GM12878 (cell line): ENCODE results near the gene EXOC7. TPM values are rescaled to one million over a fixed set of nuclear protein-coding genes. Genes with fewer than 3 reads are reported as not detected.

Experiments
- ATAC-seq: fragments of 200-7000 bp; cut with Tn5 transposase; 3 replicates; pipeline ENCODE4 v1.9.1; 2020; ENCODE audit warnings: mild to moderate bottlenecking, moderate library complexity
- BruUV-seq: library from RNA; stranded (reverse); fragments of 400-500 nt; replicated peaks from 2 replicates; lab custom pipeline; 2021; lab: Mats Ljungman, UMichigan
- CTCF ChIA-PET: fragments of 300-600 bp; sonication (Branson Sonifier 250); formaldehyde crosslinking; extraction: SDS; loops from one replicate; lab custom pipeline; 2021; ENCODE audit warnings: inconsistent platforms; lab: Yijun Ruan, JAX
- POLR2A ChIA-PET: fragments of 350-600 bp; formaldehyde crosslinking; extraction: SDS; loops from one replicate; lab custom pipeline; 2021; ENCODE audit warnings: inconsistent platforms; lab: Charles Lee
- RAD21 ChIA-PET: fragments of 300-600 bp; sonication (Branson Sonifier 250); formaldehyde crosslinking; loops from one replicate; lab custom pipeline; 2023; ENCODE audit warnings: antibody characterized with exemption; ENCODE audit not compliant: unreplicated experiment; lab: Charles Lee
- SMC1A ChIA-PET: fragments of 300-600 bp; sonication (Branson Sonifier 250); formaldehyde crosslinking; loops from one replicate; lab custom pipeline; 2023; ENCODE audit not compliant: unreplicated experiment, uncharacterized antibody; lab: Charles Lee
- DNase-seq: peaks from one replicate; pipeline ENCODE4 v3.0.0-alpha.2; 2011; ENCODE audit warnings: low read depth, low spot score
- FAIRE-seq: peaks from 3 replicates; lab custom pipeline; 2011; peaks lifted over from hg19 to GRCh38; lab: Jason Lieb, UNC
- H2AFZ ChIP-seq: 2 replicates; pipeline ENCODE4 v1.6.0; 2011; ENCODE audit warnings: low read depth, low read length, control low read depth; ENCODE audit not compliant: control insufficient read depth
- H3K27ac ChIP-seq: 2 replicates; pipeline ENCODE4 v1.5.1; 2011; ENCODE audit warnings: control low read depth; ENCODE audit not compliant: control insufficient read depth, insufficient read depth
- H3K27me3 ChIP-seq, 2 experiments: replicated peaks in 1 of 2; 2 replicates each; pipeline versions ENCODE4 v1.6.0 to v1.6.1; 2011; ENCODE audit warnings: low read length in 1 of 2; ENCODE audit not compliant: control insufficient read depth in 2 of 2, insufficient read depth in 2 of 2
- H3K36me3 ChIP-seq, 2 experiments: 2 replicates each; pipeline ENCODE4 v1.5.1; 2011; ENCODE audit warnings: low read length in 1 of 2; ENCODE audit not compliant: control insufficient read depth in 2 of 2, insufficient read depth in 2 of 2
- H3K4me1 ChIP-seq: 2 replicates; pipeline ENCODE4 v1.6.1; 2011; ENCODE audit warnings: mild to moderate bottlenecking, low read length, moderate library complexity, mixed read lengths; ENCODE audit not compliant: control insufficient read depth, insufficient read depth
- H3K4me2 ChIP-seq: 2 replicates; pipeline ENCODE4 v1.6.0; 2011; ENCODE audit warnings: control low read depth; ENCODE audit not compliant: control insufficient read depth, insufficient read depth
- H3K4me3 ChIP-seq: fragments of 200-600 bp; sonication (generic); 2 replicates; pipeline ENCODE4 v1.5.1; 2016
- H3K79me2 ChIP-seq: 2 replicates; pipeline ENCODE4 v1.6.0; 2011; ENCODE audit warnings: low read length; ENCODE audit not compliant: control insufficient read depth, insufficient read depth
- H3K9ac ChIP-seq: 2 replicates; pipeline ENCODE4 v1.8.0; 2011; ENCODE audit warnings: low read length, control low read depth, mixed read lengths; ENCODE audit not compliant: control insufficient read depth, insufficient read depth
- H3K9me3 ChIP-seq: replicated peaks from 3 replicates; pipeline ENCODE4 v1.5.1; 2011; ENCODE audit warnings: mild to moderate bottlenecking, low read length; ENCODE audit not compliant: control insufficient read depth, insufficient read depth
- H4K20me1 ChIP-seq: 2 replicates; pipeline ENCODE4 v1.6.0; 2011; ENCODE audit not compliant: control insufficient read depth, insufficient read depth
- MTA2 ChIP-seq: fragments of 450-650 bp; IDR thresholded peaks from 2 replicates; pipeline ENCODE4 v1.6.1; 2016; ENCODE audit warnings: low read depth, mild to moderate bottlenecking, moderate library complexity
- WGBS: methylation state at CpG from one replicate; pipeline ENCODE4 v1.1.6; 2016; ENCODE audit warnings: low lambda C conversion rate; ENCODE audit not compliant: insufficient replicate concordance, insufficient coverage; ENCODE audit errors: missing lambda C conversion rate; 5-methylcytosine and 5-hydroxymethylcytosine counted together
- in situ Hi-C: fragments of 300-500 bp; cut with MboI; formaldehyde crosslinking; loops from 9 replicates; pipeline ENCODE4 v1.14.3; 2018; ENCODE audit warnings: mixed read lengths
- intact Hi-C: fragments of 100-400 bp; cut with micrococcal nuclease; formaldehyde crosslinking; loops from one replicate; pipeline ENCODE4 v1.14.2; 2022; ENCODE audit not compliant: unreplicated experiment
- polyA plus RNA-seq, 11 experiments: library from polyadenylated mRNA; depleted of rRNA in 4 of 11; unstranded in 6 of 11; stranded (reverse) in 5 of 11; fragments of >200 nt; fragmentation: Nextera tagmentation in 4 of 11; fragmentation: Illumina TruSeq in 1 of 11; extraction: Ambion mirVana in 4 of 11; extraction: Trizol in 1 of 11; gene quantifications; 1 replicate in 1 of 11; 2 replicates in 10 of 11; pipeline versions ENCODE4 v1.2.1 to v1.2.3, GENCODE V29; 2011 to 2016; ENCODE audit warnings: inconsistent platforms in 2 of 11, missing spikeins in 2 of 11, low read depth in 1 of 11
- total RNA-seq, 4 experiments: library from RNA; depleted of rRNA in 3 of 4; stranded (reverse); fragments of >200 nt in 3 of 4; fragmentation: Illumina TruSeq in 1 of 4; extraction: Trizol in 1 of 4; gene quantifications; 2 replicates each; pipeline versions ENCODE4 v1.2.1 to v1.2.3, GENCODE V29; 2013 to 2021
- TF ChIP-seq, protein P1 (sequence below): fragments of 450-650 bp; IDR thresholded peaks from 2 replicates; pipeline ENCODE4 v1.6.1; 2017; ENCODE audit warnings: mild to moderate bottlenecking, low read depth, inconsistent platforms; ENCODE audit not compliant: poor library complexity, severe bottlenecking

Gene EXOC7
- total and polyA plus RNA-seq, 10 of the 15 experiments (the other 5 are each of a cell fraction or from before 2014, with no cell fraction given) = 18.8 to 71.3 (median 48.2) TPM

DNA sequence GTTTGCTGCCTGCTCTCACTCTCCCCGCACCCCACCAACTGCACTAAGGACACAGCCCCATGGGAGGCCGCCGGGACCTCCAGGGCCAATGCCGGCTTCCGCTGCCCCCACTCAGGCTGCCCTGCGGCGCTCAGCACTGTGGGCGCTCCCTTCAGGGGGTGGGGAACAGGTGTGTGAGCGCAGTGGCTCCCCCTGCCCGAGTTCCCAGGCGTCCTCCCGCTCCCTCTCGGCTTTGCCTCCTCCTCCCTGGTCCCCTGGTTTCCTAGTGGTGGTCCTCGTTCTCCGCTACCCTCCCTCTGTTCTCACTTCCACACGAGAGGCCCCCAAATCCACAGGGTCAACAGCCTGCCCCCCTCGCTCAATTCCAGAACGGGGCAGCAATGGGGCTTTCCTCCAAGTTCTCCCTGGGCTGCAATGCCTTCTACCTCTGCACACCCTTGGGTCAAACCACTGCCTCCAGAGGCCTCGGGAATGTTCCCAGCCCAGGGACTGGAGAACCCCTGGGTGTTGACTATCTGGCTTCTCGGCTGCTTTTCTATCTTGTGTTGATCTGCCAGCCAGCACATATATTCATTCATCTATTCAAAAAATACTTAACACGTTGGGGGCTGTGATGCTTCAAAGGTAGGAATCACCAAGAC is 27.6 kb upstream of the EXOC7 start (continued):
- TF ChIP-seq, protein P1, sequence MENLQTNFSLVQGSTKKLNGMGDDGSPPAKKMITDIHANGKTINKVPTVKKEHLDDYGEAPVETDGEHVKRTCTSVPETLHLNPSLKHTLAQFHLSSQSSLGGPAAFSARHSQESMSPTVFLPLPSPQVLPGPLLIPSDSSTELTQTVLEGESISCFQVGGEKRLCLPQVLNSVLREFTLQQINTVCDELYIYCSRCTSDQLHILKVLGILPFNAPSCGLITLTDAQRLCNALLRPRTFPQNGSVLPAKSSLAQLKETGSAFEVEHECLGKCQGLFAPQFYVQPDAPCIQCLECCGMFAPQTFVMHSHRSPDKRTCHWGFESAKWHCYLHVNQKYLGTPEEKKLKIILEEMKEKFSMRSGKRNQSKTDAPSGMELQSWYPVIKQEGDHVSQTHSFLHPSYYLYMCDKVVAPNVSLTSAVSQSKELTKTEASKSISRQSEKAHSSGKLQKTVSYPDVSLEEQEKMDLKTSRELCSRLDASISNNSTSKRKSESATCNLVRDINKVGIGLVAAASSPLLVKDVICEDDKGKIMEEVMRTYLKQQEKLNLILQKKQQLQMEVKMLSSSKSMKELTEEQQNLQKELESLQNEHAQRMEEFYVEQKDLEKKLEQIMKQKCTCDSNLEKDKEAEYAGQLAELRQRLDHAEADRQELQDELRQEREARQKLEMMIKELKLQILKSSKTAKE = no peak

DNA sequence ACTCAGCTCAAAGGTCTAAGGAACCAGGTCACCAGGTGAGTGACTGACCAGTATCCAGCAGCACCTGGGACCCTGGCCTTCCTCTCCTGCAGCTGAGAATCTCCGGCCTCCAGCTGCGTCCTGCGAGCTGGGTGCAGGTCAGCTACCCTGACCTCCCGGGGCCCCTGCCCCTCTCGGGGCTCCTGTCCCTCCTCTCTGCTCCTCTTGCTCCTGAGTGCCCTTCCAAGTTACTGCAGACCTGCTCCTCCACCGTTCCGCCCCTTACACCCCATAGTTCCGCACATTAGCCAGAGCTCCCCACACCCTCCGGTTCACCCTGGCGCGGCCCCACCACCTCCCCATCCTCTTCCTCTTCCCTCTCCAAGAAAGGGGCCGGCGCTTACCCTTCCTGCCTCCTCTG is 26.9 kb upstream of the EXOC7 start:
- ChIA-PET SMC1A (interaction anchor here (0.6 to 1.8 kb wide), 3 partner anchors 50 to 500 kb away, joined by 3 to 6 read pairs (median 3); no protein-coding TSS in a partner anchor), CTCF (interaction anchor here (1.0 to 1.7 kb wide), 3 partner anchors 50 to 149 kb away, joined by 3 to 6 read pairs (median 5); no protein-coding TSS in a partner anchor), POLR2A (no interaction called here)
- no peak for ATAC-seq
- peaks cover 5% of the 10 kb centered on the region for H3K4me1 ChIP-seq
- H3K27me3 ChIP-seq = no peaks in the 10 kb centered on the region
- DNase-seq = no peak
- no peaks in the 10 kb centered on the region for H4K20me1 ChIP-seq
- no peak for TF ChIP-seq MTA2
- TF ChIP-seq, all 136 proteins: peak for 0
- 43% methylated on average over 11 of the region's 13 CpGs for WGBS
- no peak for FAIRE-seq
- Histone ChIP-seq H3K79me2 (no peaks in the 10 kb centered on the region), H3K36me3 (no peaks in the 10 kb centered on the region), H3K4me2 (no peak overlapping the region), H3K9ac (no peak overlapping the region), H3K4me3 (no peak overlapping the region), H2AFZ (no peak overlapping the region), H3K9me3 (no peaks in the 10 kb centered on the region), H3K27ac (no peak overlapping the region)
- in situ Hi-C loops = no loop called here
- intact Hi-C loops = no loop called here
- RAD21 ChIA-PET = interaction anchor here (1.1 to 1.8 kb wide), 2 partner anchors 143 to 149 kb away, joined by 3 to 5 read pairs; no protein-coding TSS in a partner anchor
- BruUV-seq = no TSS peak
